Measurements from ENCODE around the gene ELF4.
A peak's percentile ranks its signal among the peaks of the same experiment; 100 is the strongest.

ELF4 gene

GRCh38 chrX:130111220-130112154 lies 1.2 kb upstream of the ELF4 start:
- DNase-seq, result no peak

- no peak for DNase-seq
These were observed 593 bp downstream of the ELF4 start for GRCh38 chrX:130109429-130110378.

- DNase-seq, result no peak
These were observed 1.5 kb downstream of the ELF4 start for GRCh38 chrX:130108647-130109428.

GRCh38 chrX:130106071-130106470 lies 4.2 kb downstream of the ELF4 start:
- no peak for DNase-seq

GRCh38 chrX:130105244-130105643 lies 5.1 kb downstream of the ELF4 start:
- no peak for DNase-seq

- no peak for DNase-seq
These were observed 6.7 kb downstream of the ELF4 start for GRCh38 chrX:130103605-130104004.

- no peak for DNase-seq
These were observed 10.1 kb downstream of the ELF4 start for GRCh38 chrX:130100180-130100579.

- DNase-seq, result no peak
These were observed 12.1 kb downstream of the ELF4 start for GRCh38 chrX:130098210-130098552.

GRCh38 chrX:130097507-130098209 lies 12.6 kb downstream of the ELF4 start:
- DNase-seq, result no peak

- no peak for DNase-seq
These were observed 14.9 kb downstream of the ELF4 start for GRCh38 chrX:130095249-130096030.

GRCh38 chrX:130094696-130095095 lies 15.6 kb downstream of the ELF4 start:
- DNase-seq, result no peak

GRCh38 chrX:130093271-130093670 lies 17.0 kb downstream of the ELF4 start:
- no peak for DNase-seq

GRCh38 chrX:130091980-130092522 lies 18.2 kb downstream of the ELF4 start:
- peak; percentile 52 for DNase-seq

- no peak for DNase-seq
These were observed 19.9 kb downstream of the ELF4 start for GRCh38 chrX:130090364-130090763.

GRCh38 chrX:130086447-130087206 lies 23.7 kb downstream of the ELF4 start:
- peak; percentile 47 for DNase-seq

GRCh38 chrX:130085551-130086446 lies 24.5 kb downstream of the ELF4 start:
- DNase-seq, result no peak

- no peak for DNase-seq
These were observed 25.6 kb downstream of the ELF4 start for GRCh38 chrX:130084631-130085237.

GRCh38 chrX:130083656-130084382 lies 26.5 kb downstream of the ELF4 start:
- DNase-seq, result no peak
